Activated CD4-positive, alpha-beta T cell treated with anti-CD3 and anti-CD28 coated beads, Interleukin-10, Interleukin-2, amounts not matched to agents 100 ng/mL and 50 ng/mL, durations not matched to agents 16 hours and 8 hours (primary cell): Measurements from ENCODE around the gene SLC4A2.
"Not testable (repeated sequence)": the region's sequence is repeated elsewhere in the genome, so short reads cannot be mapped to it uniquely, and the experiment has no call there.

Experiments used
- DNase-seq: peaks from one replicate; pipeline ENCODE4 v3.0.0-alpha.2; 2020

SLC4A2 gene

DNA sequence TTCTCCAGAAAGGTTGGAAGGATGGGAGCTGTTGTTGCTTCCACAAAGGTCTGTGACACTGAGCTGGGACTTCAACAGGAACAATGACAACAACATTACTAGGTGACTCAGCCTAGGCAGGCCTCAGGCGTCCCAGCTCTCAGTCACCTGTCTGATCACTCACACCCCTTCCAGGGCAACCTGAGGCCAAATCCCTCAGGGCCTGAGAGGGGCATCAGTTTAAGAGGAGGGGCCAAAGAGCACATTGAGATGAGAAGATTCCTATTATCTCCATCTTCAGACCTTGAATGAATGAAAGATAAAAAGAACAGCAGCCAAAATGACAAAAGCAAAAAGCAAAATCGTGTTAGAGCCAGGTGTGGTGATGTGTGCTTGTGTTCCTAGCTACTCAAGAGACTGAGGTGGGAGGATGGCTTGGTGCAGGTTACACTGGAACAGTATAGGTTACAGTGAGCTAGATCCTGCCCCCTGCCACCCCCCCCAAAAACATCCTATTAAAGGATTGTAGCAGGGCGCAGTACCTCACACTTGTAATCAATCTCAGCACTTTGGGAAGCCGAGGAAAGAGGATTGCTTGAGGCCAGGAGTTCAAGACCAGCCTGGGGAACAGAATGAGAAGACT, 34.8 kb upstream of the SLC4A2 start, which contains the start of gene ATG9B:
ATG9B (minus strand) TSS at position 60 of the 622 bp plus-strand sequence. CDS start 71 bp downstream, outside the sequence.
- DNase-seq: no peak

DNA sequence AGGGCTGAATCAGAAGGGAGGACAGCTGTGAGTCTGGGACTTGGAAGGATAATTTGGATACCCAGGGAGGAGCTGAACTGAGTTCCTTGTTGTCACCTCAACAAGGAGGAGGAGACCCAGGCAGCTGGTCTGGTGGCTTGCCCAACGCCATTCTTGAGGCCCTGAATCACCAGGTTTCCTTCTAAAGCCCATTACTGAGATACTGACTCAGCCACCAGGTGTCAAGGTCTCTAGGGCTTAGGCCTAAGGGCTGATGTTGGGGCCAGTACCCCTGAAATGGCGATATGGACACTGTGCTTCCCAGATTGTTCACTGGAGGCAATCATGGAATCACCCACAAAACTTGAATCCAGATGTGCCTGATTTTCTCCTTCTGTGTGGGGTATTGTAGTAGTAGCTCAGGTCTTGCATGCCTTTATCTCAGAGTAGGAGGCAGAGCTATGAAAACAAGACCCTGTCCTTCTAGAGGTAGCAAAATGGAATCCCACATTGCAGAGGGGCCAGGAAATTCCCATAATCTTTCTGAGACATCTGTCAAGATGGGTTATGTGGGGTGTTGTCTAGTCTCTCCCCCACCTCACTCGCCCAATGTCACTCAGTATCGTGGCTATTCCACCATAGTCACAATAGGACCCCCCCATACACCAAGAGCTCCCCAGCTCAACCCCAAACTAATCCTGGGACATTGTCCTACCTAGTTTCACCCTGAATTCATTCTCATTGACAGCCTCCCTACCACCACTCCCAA, 33.3 kb upstream of the SLC4A2 start:
- no peak for DNase-seq

DNA sequence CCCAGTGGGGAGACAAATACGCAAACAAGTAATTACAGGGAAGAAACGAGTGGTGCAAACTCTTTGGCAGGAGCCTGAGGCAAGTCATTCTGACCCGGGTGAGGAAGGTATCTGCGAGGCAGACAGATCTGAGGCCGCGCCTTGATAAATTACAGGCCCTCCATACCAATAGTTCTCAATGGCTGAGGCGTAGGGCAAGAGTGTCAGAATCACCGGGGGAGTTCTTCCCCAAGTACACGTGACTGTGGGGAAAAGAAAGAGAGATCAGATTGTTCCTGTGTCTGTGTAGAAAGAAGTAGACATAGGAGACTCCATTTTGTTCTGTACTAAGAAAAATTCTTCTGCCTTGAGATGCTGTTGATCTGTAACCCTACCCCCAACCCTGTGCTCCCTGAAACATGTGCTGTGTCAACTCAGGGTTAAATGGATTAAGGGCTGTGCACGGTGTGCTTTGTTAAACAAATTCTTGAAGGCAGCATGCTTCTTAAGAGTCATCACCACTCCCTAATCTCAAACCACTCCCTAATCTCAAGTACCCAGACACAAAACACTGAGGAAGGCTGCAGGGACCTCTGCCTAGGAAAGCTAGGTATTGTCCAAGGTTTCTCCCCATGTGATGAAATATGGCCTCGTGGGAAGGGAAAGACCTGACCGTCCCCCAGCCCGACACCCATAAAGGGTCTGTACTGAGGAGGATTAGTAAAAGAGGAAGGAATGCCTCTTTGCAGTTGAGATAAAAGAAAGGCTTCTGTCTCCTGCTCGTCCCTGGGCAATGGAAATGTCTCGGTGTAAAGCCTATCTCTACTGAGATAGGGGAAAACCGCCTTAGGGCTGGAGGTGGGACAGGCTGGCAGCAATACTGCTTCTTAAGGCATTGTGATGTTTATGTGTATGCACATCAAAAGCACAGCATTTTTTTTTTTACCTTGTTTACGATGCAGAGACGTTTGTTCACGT, 32.3 kb upstream of the SLC4A2 start:
- DNase-seq: not testable (repeated sequence)

DNA sequence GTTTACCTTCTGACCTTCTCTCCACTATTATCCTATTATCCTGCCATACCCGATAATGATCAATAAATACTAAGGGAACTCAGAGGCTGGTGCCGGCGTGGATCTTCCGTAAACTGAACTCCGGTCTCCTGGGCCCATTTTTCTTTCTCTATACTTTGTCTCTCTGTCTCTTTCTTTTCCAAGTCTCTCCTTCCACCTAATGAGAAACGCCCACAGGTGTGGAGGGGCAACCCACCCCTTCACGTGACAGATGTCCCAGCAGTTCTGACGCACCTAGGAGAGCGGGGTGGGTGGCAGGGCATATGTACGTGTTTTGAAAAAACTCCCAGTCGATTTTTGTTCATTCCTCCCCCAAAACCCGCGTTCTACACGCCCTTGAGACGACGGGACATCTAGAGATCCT, 31.7 kb upstream of the SLC4A2 start:
- not testable (repeated sequence) for DNase-seq

DNA sequence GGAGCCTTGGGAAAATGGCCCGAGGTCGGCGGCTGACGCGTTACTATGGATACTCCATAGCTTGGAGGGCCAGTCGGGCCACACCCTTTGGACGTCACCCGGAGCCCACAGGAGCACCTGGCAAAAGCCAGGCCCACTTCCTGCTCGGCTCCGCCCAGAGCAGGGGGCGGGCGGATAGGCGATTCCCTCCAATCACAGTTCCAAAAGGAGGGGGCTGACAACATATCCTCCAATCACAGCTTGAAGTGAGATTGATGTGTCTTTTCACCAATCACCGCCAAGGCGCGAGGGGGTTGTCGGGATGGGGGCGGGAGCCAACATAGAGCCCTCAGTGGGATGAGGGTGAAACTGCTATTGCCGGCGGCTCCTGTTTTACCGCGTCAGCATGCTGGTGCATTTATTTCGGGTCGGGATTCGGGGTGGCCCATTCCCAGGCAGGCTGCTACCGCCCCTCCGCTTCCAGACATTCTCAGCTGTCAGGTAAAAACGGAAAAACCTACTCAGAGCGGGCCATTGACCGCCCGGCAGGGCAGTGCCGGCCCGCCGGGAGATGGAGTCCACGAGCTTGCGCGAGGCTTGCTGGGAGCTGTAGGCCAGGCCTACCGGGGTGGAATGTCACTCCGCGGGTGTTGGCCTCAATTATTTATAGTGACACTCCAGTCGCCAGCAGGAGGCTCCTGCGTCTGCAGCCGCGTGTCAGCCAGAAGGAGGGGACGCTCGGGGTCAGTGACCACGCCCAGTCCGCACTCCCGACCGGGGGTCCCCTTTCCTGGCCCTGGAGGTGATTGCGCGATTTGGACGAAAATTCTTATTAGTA, 31.1 kb upstream of the SLC4A2 start, which contains the start of gene ABCB8:
ABCB8 (plus strand) TSS at position 320 of the 817 bp plus-strand sequence; CDS start at position 386, 66 bp downstream.
- DNase-seq: peak; percentile 100

DNA sequence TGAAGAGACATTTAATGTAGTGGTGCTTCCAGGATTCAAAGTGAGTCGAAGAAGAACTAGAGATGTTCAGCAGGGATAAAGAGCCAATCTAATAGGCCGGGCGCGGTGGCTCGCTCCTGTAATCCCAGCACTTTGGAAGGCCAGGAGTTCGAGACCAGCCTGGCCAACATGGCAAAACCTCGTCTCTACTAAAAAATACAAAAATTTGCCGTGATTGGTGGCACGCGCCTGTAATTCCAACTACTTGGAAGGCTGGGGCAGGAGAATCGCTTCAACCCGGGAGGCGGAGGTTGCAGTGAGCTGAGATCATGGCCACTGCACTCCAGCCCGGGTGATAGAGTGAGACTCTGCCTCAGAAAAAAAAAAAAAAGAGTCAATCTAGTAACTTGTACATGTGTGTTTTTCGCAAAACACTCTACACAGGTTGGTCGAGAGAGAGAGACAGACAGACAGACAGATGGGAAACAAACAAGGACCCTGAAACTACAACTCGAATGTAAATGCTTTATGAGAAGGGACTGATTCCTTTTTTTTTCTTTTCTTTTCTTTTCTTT, 30.4 kb upstream of the SLC4A2 start:
- DNase-seq: no peak

DNA sequence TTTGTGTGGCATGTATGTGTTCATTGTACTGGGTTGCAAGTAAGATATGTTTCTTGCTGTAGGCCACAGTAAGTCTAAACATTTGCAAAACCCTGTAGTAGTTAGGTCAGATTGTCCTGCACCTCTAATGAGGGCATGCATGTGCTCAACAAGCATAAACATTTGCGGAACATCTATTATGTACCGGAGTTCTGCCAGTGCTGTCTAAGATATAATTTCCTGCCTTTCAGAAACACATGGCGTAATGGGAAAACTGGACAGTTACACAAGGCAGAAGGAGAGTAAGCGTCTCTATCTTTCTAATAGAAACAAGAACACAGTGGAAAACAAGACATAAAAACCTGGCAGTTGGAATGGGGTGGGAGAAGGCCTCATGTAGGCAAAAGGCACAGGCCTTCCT, 28.4 kb upstream of the SLC4A2 start:
- DNase-seq: no peak

DNA sequence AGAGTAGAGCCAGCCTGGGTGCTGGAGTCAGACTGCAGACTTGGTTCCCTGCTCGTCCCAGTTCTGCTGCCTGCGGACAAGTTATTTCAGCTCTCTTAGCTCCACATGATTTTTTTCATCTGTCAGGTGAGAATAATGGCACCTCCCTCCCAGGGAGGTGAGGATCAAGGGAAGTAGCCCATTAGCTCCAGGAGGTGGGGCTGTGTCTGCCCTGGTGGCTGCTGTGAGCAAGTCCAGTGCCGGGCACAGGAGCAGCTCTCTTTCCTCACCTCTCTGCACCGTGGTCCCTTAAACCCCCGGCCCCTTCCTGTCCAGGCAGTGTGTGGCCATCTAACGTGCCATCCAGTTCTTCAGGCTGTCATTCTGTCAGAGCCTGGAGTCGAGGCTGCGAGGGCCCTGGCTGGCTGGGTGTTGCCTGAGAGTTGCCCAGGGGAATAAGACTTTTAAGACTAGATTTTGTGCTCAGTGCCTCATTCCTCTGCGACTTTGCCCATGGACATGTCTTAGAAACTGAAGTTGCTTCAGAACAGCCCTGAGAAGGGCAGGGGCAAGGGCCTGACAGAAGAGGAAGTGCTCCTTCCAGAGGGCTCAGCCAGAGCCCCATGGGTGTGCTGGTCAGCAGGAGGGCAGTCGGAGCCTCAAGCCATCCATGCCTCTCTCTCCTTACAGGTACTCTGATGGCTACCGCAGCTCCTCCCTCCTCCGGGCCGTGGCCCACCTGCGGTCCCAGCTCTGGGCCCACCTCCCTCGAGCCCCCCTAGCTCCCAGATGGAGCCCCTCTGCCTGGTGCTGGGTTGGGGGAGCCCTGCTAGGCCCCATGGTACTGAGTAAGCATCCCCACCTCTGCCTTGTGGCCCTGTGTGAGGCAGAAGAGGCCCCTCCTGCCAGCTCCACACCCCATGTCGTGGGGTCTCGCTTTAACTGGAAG, 26.2 kb upstream of the SLC4A2 start:
- no peak for DNase-seq

DNA sequence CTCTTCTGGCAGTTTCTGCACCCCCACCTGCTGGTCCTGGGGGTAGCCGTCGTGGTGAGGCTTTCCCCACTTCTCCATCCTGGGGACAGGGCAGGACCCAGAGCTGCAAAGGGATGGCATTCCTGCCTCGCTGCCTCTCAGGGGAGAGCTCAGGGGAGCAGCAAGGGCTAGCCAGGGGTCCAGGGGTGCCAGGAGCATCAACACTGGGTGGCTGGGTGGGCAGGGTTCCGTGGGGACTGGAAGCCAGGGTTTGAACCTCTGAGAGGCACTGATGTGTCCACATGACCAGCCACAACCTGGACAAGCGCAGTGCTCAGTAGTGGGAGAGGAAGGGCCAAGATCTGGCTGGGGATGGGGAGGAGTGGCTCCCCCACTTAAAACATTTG, 25.5 kb upstream of the SLC4A2 start:
- DNase-seq: no peak

DNA sequence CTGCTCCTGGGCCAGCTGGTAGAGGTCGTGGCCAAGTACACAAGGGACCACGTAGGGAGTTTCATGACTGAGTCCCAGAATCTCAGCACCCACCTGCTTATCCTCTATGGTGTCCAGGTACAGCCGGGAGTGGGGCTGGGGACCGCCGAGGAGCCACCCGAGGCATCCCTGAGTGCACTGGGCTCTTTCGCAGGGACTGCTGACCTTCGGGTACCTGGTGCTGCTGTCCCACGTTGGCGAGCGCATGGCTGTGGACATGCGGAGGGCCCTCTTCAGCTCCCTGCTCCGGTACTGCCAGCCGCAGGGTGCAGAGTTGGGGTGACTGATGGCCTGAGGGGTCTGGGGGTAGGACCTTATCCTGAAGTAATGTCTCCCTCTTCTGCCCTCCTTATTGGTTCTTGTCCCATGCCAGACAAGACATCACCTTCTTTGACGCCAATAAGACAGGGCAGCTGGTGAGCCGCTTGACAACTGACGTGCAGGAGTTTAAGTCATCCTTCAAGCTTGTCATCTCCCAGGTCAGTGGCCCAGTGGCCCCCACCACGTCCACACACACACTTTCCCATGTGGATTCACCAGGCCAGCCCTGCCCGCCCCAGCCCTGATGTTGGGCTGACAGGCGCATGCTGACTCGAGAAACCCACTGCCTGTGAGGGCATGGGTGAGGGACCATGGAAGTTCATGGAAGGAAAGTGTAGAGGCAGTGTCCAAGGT, 24.9 kb upstream of the SLC4A2 start:
- DNase-seq: no peak

DNA sequence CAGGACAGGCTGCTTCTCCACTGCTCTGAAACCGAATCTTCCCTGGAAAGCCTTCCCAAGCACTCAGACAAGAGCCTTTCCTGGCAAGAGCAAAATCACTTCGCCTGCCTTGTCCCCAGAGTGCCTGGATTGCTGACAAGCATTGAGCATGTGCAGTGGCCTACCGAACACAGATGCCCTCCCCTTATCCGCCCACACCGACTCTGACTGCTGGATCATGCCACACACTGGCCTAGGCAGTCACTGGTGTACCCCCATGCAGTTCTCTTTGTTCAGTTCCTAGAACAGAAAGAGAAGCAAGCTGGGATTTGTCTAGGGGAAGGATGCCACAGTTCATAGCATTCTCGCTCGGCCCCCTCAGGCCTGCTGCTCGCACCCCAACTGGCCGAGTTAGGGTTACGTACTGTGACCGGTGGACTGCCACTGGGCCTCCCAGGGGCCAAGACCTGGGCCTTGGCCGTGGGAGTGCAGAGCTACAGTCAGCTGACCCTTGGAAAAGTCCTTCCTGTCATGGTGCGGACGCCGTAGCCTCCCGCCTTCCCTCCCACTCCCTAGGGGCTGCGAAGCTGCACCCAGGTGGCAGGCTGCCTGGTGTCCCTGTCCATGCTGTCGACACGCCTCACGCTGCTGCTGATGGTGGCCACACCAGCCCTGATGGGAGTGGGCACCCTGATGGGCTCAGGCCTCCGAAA, 24.2 kb upstream of the SLC4A2 start:
- DNase-seq: no peak

DNA sequence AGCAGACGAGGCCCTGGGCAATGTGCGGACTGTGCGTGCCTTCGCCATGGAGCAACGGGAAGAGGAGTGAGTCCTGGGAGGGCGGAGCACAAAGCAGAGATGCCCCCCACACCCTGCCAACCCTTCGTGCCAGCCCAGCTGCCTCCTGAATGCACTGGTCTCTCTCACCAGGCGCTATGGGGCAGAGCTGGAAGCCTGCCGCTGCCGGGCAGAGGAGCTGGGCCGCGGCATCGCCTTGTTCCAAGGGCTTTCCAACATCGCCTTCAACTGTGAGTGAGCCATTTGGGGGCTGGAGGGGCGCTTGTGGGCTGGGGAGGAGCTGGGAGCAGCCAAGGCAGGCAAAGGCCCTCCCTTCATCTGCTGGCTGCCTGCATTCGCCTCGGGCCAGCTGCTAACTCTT, 23.5 kb upstream of the SLC4A2 start:
- DNase-seq: no peak

DNA sequence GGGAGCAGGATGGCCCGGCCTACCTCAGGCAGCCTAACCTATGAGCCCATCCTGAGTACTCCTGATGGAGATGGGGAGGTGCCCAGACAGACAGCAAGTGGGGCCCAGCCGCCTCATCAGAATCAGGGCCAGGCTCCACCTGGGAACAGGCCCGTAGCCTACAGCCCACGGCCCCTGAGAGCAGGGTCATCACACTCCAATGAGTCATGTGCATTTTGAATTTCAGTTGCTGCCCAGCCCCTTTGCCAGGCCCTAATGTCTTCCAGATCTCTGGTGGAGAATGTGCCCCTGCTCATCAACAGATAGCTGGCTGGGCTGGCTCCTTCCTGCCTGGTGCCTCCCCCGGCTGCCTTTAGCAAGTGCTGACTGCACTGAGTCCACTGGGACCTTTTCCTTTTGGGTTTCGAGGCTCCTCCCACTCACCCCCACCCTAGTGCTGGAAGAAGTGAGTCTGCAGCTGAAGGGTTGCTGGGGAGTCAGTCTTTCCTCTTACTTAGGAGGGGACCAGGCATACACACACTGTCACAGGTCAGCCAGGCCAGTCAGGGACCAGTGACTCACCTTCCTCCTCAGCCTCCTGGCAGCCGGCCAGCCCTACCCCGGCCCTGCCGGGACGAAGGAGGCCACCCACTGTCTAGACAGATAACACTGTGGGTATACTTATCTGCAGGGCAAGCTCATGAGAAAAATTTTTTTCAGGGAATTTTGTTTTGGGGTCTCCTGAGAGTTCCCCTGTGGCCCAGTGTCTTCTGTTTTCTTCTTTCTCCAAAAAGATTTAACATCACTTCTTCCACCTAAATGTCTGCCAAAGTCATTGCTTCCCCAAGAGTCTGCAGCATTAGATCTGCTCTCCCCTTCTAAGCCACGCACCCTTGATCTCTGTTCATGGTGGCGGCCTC, 20.2 kb upstream of the SLC4A2 start:
- DNase-seq: peak; percentile 68

DNA sequence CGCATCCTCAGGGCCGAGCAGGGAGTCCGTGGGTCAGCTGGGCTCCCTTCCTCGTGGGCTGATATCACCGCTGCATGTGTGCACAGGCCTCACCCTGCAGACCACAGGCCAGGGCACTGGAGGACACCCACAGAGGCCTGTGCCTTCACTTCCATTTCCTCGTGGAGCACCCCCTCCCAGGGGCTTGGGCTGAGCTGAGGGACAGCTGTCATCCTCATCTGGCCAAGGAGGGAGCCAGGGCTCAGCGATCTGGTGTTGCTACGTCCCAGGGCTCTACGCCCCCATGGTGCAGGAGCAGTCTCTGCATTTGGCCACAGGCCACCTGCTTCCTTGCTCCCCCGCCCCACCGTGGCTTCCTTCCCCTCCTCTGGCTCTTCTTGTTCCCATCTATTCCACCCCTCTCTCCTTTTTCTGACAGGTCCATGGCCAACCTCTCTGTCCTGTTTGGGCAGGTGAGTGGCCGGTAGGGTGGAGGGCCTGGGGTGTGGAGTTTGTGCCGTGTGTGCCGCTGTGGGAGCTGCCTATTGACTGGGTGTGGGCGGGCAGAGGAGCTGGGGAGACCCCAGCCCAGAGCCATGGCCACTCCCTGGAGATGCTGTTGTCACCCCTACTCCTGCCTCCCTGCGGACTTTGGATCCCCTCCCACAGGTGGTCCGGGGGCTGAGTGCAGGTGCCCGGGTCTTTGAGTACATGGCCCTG, 19.4 kb upstream of the SLC4A2 start:
- no peak for DNase-seq

DNA sequence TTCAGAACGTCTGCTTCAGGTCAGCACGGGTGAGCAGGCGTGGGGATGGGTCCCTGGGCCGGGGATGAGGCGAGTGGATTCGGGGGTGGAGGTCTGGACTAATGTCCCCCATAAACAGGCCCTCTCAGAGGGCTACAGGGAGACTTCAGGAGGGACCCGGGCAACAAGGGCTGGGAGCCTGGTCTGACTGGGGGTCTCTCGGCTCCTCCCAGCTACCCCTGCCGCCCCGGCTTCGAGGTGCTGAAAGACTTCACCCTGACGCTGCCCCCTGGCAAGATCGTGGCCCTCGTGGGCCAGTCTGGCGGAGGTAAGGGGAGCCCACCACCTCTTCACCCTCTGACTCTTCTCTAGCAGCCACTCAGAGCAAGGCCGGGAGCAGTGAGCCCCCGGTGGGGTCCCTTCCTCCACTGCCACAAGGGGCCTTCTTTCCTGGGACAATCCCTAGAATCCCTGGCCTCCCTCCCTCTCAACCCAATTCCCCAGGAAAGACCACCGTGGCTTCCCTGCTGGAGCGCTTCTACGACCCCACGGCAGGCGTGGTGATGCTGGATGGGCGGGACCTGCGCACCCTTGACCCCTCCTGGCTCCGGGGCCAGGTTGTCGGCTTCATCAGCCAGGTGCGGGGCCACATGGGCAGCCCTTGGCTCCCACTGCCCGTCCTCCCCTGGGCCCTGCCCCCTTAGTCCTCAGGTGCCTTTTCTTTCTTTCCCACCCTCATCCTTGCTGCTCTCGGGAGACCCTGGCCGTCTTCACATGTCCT, 18.6 kb upstream of the SLC4A2 start:
- no peak for DNase-seq

DNA sequence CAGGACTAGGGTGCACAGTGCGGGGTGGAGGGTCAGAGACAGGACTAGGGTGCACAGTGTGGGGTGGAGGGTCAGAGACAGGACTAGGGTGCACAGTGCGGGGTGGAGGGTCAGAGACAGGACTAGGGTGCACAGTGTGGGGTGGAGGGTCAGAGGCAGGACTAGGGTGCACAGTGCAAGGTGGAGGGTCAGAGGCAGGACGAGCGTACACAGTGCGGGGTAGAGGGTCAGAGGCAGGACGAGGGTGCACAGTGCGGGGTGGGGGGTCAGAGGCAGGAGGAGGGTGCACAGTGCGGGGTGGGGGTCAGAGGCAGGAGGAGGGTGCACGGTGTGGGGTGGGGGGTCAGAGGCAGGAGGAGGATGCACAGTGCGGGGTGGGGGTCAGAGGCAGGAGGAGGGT, 15.9 kb upstream of the SLC4A2 start:
- not testable (repeated sequence) for DNase-seq

DNA sequence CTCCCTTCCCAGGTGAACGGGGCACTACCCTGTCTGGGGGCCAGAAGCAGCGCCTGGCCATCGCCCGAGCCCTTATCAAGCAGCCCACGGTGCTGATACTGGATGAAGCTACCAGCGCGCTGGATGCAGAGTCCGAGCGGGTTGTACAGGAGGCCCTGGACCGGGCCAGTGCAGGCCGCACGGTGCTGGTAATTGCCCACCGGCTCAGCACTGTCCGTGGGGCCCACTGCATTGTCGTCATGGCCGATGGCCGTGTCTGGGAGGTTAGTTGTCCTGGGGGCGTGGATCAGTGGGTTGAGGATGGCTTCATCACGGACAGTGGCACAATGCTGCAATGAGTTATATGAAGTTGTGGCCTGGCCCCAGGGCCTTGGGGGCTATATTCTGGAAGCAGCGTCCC, 15.4 kb upstream of the SLC4A2 start:
- DNase-seq: no peak
